ENCODE measurements around the gene ELOVL1.

Gene ELOVL1

GRCh38 chr1:43334453-43335205 lies 33.2 kb downstream of the ELOVL1 start:
- DNase-seq, result no peak
- H3K27ac ChIP-seq (ENCODE audit: low read length), result no peak overlapping the region
- H3K4me3 ChIP-seq (ENCODE audit: low read depth in 1 of 2, low read length in 2 of 2), result no peak overlapping the region
- ATAC-seq (ENCODE audit: insufficient read depth, low read depth), result no peak
- H4K20me1 ChIP-seq (ENCODE audit: insufficient read depth, low read length), result no peaks in the 10 kb centered on the region
- H3K79me2 ChIP-seq (ENCODE audit: insufficient read depth, low read length), result no peaks in the 10 kb centered on the region
- TF ChIP-seq EZH2 (IDR thresholded peaks at IDR 0.05; ENCODE audit: borderline replicate concordance, low read depth, low read length, severe bottlenecking), result no peak
- no peak for TF ChIP-seq CTCF (IDR thresholded peaks at IDR 0.05; ENCODE audit: borderline replicate concordance, extremely low read depth, low read length, poor library complexity, severe bottlenecking)
- no peak overlapping the region for H3K9ac ChIP-seq (ENCODE audit: low read depth, low read length)
- H2AFZ ChIP-seq (ENCODE audit: low read depth, low read length), result no peak overlapping the region
- no peaks in the 10 kb centered on the region for H3K9me3 ChIP-seq (ENCODE audit: insufficient read depth, low read length, severe bottlenecking)
- no peaks in the 10 kb centered on the region for H3K4me1 ChIP-seq (ENCODE audit: insufficient read depth, low read length)
- no peak overlapping the region for H3K4me2 ChIP-seq (ENCODE audit: insufficient read depth, low read length)
- no peaks in the 10 kb centered on the region for H3K36me3 ChIP-seq (ENCODE audit: insufficient read depth, low read length)
- peaks cover 6% of the 10 kb centered on the region for H3K27me3 ChIP-seq (ENCODE audit: insufficient read depth, low read length, poor library complexity)

- DNase-seq, result no peak
- no peak overlapping the region for H2AFZ ChIP-seq (ENCODE audit: low read depth, low read length)
- H3K79me2 ChIP-seq (ENCODE audit: insufficient read depth, low read length), result no peaks in the 10 kb centered on the region
- H3K9ac ChIP-seq (ENCODE audit: low read depth, low read length), result no peak overlapping the region
- no peak overlapping the region for H3K4me3 ChIP-seq (ENCODE audit: low read depth in 1 of 2, low read length in 2 of 2)
- H3K4me2 ChIP-seq (ENCODE audit: insufficient read depth, low read length), result no peak overlapping the region
- no peaks in the 10 kb centered on the region for H4K20me1 ChIP-seq (ENCODE audit: insufficient read depth, low read length)
- H3K36me3 ChIP-seq (ENCODE audit: insufficient read depth, low read length), result no peaks in the 10 kb centered on the region
- no peak overlapping the region for H3K27ac ChIP-seq (ENCODE audit: low read length)
- H3K9me3 ChIP-seq (ENCODE audit: insufficient read depth, low read length, severe bottlenecking), result peaks cover 8% of the 10 kb centered on the region
- TF ChIP-seq CTCF (IDR thresholded peaks at IDR 0.05; ENCODE audit: borderline replicate concordance, extremely low read depth, low read length, poor library complexity, severe bottlenecking), result no peak
- no peak for TF ChIP-seq EZH2 (IDR thresholded peaks at IDR 0.05; ENCODE audit: borderline replicate concordance, low read depth, low read length, severe bottlenecking)
- H3K4me1 ChIP-seq (ENCODE audit: insufficient read depth, low read length), result no peaks in the 10 kb centered on the region
- H3K27me3 ChIP-seq (ENCODE audit: insufficient read depth, low read length, poor library complexity), result no peaks in the 10 kb centered on the region
- ATAC-seq (ENCODE audit: insufficient read depth, low read depth), result no peak
Measured at GRCh38 chr1:43331688-43332087, 36.1 kb downstream of the ELOVL1 start.

- Histone ChIP-seq H3K79me2 (ENCODE audit: insufficient read depth, low read length) (no peaks in the 10 kb centered on the region), H3K9me3 (ENCODE audit: insufficient read depth, low read length, severe bottlenecking) (peaks cover 14% of the 10 kb centered on the region), H3K4me1 (ENCODE audit: insufficient read depth, low read length) (no peaks in the 10 kb centered on the region), H3K27ac (ENCODE audit: low read length) (no peak overlapping the region), H3K27me3 (ENCODE audit: insufficient read depth, low read length, poor library complexity) (no peaks in the 10 kb centered on the region), H3K4me3 (ENCODE audit: low read depth in 1 of 2, low read length in 2 of 2) (no peak overlapping the region), H3K4me2 (ENCODE audit: insufficient read depth, low read length) (no peak overlapping the region), H3K9ac (ENCODE audit: low read depth, low read length) (no peak overlapping the region), H2AFZ (ENCODE audit: low read depth, low read length) (peak overlapping the region; percentile 42; the same call in 1 of the 2 replicates), H3K36me3 (ENCODE audit: insufficient read depth, low read length) (no peaks in the 10 kb centered on the region), H4K20me1 (ENCODE audit: insufficient read depth, low read length) (no peaks in the 10 kb centered on the region)
- ATAC-seq (ENCODE audit: insufficient read depth, low read depth), result peak; percentile 44; the same call in 1 of the 3 replicates
- peak; percentile 14 for DNase-seq
- TF ChIP-seq CTCF (IDR thresholded peaks at IDR 0.05; ENCODE audit: borderline replicate concordance, extremely low read depth, low read length, poor library complexity, severe bottlenecking) (no peak), EZH2 (IDR thresholded peaks at IDR 0.05; ENCODE audit: borderline replicate concordance, low read depth, low read length, severe bottlenecking) (no peak)
Measured at GRCh38 chr1:43329995-43330751, 37.6 kb downstream of the ELOVL1 start.
